ENCODE results near the gene PRKN.

DNA sequence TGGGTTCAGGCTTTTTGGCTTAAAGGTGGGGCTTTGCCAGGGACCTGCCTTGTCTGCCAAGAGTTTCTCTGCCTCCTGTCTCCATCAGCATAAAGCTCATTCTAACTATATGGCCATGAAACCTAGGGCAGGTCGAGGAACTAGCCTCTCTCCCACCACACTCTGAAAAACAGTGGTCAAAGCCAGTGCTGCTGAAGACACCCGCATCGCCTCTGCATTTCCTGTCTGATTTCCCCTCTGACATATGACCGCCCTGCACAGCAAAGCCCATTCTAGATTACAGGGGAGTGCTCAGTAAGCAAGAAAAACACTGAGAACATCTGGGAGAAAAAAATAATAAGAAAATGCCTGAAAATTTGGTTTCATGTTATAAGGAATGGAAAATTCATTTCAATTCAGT lies 573.6 kb downstream of the PRKN start:
- no peak for TF ChIP-seq EZH2 (IDR thresholded peaks at IDR 0.05; ENCODE audit: borderline replicate concordance, low read depth, low read length, poor library complexity, severe bottlenecking)
- TF ChIP-seq, protein P1, sequence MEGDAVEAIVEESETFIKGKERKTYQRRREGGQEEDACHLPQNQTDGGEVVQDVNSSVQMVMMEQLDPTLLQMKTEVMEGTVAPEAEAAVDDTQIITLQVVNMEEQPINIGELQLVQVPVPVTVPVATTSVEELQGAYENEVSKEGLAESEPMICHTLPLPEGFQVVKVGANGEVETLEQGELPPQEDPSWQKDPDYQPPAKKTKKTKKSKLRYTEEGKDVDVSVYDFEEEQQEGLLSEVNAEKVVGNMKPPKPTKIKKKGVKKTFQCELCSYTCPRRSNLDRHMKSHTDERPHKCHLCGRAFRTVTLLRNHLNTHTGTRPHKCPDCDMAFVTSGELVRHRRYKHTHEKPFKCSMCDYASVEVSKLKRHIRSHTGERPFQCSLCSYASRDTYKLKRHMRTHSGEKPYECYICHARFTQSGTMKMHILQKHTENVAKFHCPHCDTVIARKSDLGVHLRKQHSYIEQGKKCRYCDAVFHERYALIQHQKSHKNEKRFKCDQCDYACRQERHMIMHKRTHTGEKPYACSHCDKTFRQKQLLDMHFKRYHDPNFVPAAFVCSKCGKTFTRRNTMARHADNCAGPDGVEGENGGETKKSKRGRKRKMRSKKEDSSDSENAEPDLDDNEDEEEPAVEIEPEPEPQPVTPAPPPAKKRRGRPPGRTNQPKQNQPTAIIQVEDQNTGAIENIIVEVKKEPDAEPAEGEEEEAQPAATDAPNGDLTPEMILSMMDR (conservative IDR thresholded peaks at IDR 0.05; ENCODE audit: low read depth, low read length) = no peak

All from A673 (cell line).